Activated CD4-positive, alpha-beta T cell treated with anti-CD3 and anti-CD28 coated beads for 48 hours (primary cell): Measurements from ENCODE around the gene CDH22.

Source experiments
- DNase-seq: peaks from one replicate; pipeline ENCODE4 v3.0.0-alpha.2; 2020

The CDH22 gene

GRCh38 chr20:46296526-46297250, 11.6 kb downstream of the CDH22 start:
- no peak for DNase-seq

- DNase-seq: no peak
Observed at GRCh38 chr20:46293084-46293483, 15.2 kb downstream of the CDH22 start.

DNA sequence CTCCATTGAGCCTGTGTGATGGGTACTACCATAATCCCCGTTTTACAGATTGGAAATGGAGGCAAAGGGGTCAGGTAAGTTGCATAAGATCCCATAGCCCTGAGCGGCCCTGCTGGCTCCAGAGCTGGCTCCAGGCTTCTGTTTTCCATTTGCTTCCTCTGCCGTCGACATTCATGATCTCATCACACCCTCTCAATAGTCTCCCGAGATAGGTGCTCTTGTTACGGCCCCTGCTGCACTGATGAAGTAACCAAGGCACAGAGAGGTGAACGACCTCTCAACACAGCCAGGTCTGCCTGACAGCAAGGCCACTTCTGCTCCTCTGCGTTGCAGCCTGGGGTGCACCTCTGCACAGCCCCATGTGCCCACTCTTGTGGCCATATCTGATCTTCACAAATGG, 16.9 kb downstream of the CDH22 start:
- no peak for DNase-seq

DNA sequence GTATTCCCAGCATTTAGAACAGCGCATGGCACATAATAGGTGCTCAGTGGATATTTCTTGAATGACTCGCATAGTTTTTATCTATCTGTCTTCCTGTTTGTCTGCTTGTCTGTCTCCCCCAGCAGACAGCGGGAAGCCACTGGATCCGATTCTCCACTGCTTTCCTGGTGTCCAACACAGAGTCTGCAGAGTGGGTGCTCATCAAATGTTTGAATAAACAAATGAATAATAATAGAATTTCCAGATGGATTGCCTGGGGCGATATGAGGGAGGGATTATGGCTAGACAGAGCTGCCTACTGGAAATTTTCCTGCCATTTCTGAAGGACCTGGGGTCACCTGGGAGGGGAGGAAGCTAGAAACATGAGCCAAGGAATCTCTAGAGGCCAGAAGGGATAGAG, 18.9 kb downstream of the CDH22 start:
- no peak for DNase-seq

DNA sequence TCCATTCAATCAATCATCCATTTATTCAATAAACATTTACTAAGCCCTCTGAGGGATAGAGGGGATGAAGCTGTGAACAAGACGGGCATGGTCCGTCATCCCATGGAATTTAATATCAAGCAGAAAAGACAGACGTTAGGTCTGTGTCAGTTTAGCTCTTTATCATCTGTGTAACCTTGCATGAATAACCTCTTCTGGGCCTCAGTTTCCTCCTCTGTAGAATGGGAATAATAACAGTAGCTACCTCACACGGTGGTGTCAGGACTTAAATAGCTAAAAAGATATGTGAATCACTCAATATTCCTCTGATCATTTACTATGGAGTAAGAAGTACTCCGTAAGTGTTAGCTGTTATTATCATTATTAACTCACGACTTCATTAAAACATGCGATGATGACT, 21.3 kb downstream of the CDH22 start:
- no peak for DNase-seq

DNA sequence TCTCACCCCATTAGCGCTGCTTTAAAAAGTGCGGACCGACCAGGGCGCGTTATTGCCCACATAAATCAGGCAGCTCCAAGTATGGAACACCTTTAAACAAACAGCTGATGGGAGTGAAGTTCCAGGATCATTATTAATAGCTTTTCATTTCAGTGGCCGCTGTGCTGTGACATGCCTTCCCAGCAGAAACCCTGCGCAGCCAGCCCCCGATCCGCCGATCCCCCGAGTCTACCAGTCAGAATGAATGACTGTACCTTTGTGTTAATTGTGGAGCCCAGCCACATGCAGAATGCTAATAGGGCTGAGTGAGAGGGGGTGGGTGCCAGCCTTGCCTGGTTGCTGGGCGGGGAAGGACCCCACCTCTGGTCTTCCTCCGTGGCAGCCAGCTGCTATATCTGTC, 21.9 kb downstream of the CDH22 start:
- DNase-seq: no peak

DNA sequence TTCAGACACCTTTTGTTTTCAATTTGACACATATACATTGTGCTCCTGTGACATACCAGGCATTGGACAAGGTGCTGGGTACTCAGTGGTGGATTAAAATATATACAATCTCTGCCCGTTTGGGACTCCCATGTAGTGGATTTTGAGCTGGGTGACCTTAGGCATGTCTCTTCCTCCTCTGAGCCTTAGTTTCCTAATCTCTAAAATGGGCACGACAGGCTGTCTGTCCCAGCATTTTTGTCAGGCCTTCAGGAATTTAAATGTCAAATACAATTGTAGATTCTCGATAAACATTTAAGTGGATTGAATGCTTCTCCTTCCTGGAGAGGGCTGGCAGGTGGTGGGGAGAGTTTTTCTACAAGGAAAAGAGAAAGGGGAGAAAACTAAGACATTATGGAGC, 22.6 kb downstream of the CDH22 start:
- DNase-seq: no peak

DNA sequence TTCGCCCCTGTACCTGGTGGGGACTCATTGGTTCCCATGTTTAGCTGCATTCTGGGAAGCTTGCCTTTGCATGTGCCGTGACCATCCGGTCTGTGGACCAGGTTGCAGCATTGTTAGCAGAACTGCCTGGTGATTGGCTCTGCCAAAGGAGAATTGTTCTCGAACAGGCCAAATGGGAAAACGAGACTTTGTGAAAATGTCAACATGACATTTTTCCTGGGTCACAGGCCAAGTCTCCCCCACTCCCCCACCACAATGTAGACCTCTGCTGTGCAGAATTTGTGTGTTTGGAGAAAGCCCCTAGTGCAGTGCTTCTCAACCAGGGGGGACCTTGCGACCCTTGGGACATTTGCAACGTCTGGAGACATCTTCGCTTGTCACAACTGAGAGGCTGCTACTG, 23.2 kb downstream of the CDH22 start:
- no peak for DNase-seq

DNA sequence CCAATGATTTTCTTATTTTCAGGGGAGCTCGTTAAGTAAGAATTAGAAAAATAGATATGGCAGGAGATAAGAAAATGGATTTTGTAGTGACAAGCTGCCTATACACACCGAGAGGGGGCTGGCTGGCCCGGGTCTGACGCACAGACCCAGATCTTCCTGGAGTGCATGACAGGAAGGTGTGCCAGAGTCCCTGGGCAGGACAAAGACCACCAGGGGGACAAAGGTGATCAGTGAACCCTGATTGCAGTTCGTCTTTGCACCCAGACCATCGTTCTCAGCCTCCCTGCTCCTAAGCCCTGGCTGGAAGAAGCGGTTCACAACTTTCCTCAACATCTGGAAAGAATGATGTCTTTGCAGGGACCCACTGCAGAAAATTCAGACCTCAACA, 24.3 kb downstream of the CDH22 start:
- no peak for DNase-seq

DNA sequence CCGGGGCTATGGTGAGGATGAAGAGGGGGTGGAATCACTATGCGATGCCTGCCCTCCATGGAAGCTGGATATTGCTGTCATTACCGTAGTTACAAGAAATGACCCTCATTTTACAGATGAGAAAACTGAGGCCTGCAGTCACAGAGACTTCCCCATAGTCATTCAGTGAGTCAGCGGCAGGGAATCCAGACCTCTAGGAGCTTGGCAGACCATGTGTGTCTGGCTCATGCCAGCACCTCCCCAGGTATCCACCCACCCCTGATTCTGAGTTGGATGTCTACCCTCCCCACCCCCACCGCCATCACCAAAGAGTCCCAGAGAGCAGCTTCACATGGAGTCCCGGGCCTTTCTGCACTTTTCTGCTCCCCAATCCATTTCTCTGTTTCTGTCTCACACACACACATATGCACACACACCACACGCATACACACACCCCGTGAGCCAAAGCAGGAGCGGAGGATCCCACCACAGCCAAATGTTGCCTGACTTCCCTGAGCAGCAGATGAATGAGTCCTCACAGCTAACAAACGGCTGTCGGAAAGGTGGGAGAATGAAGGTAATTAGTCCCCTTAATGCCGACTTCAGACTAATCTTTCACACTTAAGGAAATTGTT, 24.8 kb downstream of the CDH22 start:
- DNase-seq: no peak

DNA sequence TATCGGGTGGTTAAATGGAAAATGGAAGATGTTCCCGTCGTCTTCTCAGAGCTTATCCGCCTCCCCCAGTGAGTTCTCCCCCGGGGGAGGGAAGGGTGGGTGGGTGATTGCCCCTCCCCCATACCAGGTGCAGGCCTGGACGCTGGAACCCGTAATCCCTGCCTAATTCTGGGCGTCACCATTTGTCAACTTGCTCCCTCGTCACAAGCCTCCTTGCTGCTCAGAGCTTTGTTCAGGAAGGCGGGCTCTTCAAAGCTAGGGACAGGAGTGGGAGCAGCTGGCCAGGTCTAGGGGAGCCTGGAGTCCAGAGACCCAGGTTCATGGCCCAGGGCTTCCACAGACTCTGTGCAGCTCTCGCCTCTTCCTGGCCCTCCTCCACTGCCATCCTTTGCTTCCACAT, 25.6 kb downstream of the CDH22 start:
- no peak for DNase-seq

GRCh38 chr20:46279103-46279502, 29.2 kb downstream of the CDH22 start:
- no peak for DNase-seq

- no peak for DNase-seq
Observed at GRCh38 chr20:46277602-46278001, 30.7 kb downstream of the CDH22 start.

- DNase-seq: no peak
Observed at GRCh38 chr20:46276531-46276930, 31.8 kb downstream of the CDH22 start.

GRCh38 chr20:46275091-46275490, 33.2 kb downstream of the CDH22 start:
- no peak for DNase-seq

GRCh38 chr20:46273717-46274116, 34.6 kb downstream of the CDH22 start:
- DNase-seq: no peak

- no peak for DNase-seq
Observed at GRCh38 chr20:46272389-46273047, 35.8 kb downstream of the CDH22 start.

DNA sequence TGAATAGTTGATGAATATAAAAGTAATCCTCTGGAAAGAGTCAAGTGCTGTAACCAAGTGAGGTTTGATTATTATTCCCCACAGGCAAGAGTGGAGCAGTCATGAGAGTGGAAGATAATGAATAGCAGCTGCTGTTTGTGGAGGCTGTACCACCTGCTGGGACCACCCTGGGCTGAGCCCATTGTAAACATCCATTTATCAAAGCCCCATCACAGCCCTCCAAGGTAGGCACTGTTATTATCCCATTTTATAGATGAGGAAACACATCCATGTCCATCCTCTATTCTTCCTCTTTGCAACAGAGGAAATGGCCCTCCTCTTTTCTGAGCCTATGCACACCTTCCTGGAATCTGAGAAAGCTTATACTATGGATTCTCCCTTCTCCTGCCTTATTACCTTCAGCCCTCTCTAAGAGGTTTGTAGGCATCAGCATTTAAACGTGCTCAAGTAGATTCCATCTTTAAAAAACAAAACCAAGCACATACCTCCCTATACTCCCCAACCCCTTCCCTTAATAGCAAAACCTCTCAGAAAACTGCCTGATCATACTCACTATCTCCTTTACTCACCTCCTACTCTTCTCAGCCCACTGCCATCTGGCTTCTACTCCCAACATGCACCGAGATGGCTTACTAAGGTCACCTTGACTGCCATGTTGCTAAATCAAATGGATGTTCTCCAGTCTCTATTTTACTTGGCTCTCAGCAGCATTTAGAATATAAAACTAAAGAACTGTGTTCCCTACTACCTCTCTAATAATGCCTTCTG, 37.1 kb downstream of the CDH22 start:
- no peak for DNase-seq

DNA sequence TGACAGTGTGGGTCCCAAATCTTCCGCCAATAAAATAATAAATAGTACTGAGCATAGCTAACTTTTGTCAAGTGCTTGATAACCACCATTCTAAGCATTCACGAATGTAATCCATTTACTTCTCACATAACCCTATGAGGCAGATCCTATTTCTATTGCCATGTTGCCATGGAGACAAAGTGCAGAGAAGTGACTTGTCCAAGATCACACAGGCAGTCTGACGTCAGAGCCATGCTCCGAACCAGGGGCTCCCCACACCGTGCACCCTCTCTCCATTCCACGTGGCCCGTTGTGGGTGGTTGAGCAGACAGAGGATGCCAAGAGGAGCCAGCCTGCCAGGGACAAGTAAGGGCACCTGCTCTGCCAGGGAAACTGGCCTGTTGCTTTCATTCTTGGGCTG, 38.9 kb downstream of the CDH22 start:
- DNase-seq: no peak

- no peak for DNase-seq
Observed at GRCh38 chr20:46268662-46269061, 39.6 kb downstream of the CDH22 start.

GRCh38 chr20:46268131-46268614, 40.1 kb downstream of the CDH22 start:
- DNase-seq: no peak

DNA sequence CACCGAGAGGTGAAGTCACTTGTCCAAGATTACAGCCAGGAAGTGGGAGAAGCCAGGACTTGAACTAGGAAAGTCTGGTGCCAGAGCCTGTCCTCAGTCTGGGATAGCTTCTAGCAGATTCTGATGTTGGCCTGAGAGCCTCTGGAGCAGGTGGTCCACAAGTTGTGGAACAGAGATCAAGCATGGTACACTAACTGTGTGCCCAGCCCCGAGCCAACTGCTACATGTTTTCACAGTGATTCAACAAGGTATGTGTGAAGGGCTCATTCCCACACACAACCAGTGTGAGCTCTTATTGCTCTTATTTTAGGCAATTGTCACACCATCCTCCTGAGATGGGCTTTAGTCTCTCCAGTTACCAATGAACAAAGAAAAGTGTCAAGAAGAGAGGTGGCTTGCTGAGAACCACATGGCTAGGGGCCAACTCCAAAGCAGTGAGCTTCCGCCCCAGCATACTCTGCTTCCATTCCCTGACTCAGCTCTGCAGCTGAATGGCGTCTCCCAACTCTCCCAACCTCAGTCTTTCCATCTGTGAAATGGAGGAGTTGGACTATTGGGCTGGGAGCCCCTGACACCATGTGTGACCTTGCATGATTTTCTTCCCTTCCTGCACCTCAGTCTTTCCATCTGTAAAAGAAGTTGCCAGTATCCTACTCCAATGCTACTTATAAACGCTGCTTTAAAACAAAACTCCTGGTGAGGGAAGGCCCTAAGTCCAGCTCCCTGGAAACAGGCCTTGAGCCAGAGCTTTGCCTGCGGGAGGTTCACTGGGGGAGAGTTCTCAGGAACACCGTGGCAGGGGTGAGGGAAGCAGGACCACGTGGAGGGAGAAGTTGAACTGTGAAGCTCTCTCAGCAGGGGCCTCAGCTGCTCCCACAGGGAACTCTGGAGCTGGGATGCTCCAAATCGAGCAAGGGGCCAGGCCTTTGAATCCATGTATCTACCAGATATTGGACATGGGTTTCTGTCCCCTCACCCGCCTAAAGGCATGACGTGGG, 40.9 kb downstream of the CDH22 start:
- no peak for DNase-seq
